T1000 (cell line): ENCODE data around the gene SEC14L6.
"Not testable (repeated sequence)": the region's sequence is repeated elsewhere in the genome, so short reads cannot be mapped to it uniquely, and the experiment has no call there.

Experiments
- DNase-seq: peaks from one replicate; lab custom pipeline; 2025; ENCODE audit warnings: mixed read lengths; lab: John Stamatoyannopoulos, UW

The SEC14L6 gene

GRCh38 chr22:30566125-30566524 lies 19.6 kb upstream of the SEC14L6 start:
- DNase-seq, result no peak

GRCh38 chr22:30565341-30565740 lies 18.8 kb upstream of the SEC14L6 start:
- no peak for DNase-seq

- no peak for DNase-seq
Measured at GRCh38 chr22:30564761-30565119, 18.2 kb upstream of the SEC14L6 start.

GRCh38 chr22:30564045-30564760 lies 17.7 kb upstream of the SEC14L6 start:
- DNase-seq, result no peak

GRCh38 chr22:30562366-30562765 lies 15.8 kb upstream of the SEC14L6 start:
- DNase-seq, result no peak

GRCh38 chr22:30561402-30562189 lies 15.1 kb upstream of the SEC14L6 start:
- no peak for DNase-seq

- DNase-seq, result not testable (repeated sequence)
Measured at GRCh38 chr22:30560643-30561202, 14.2 kb upstream of the SEC14L6 start.

GRCh38 chr22:30559889-30560288 lies 13.3 kb upstream of the SEC14L6 start:
- DNase-seq, result no peak

GRCh38 chr22:30557243-30557642 lies 10.7 kb upstream of the SEC14L6 start:
- no peak for DNase-seq

GRCh38 chr22:30556388-30556787 lies 9.8 kb upstream of the SEC14L6 start:
- no peak for DNase-seq

GRCh38 chr22:30555282-30556210 lies 9.0 kb upstream of the SEC14L6 start:
- DNase-seq, result no peak

- no peak for DNase-seq
Measured at GRCh38 chr22:30553971-30554370, 7.4 kb upstream of the SEC14L6 start.

GRCh38 chr22:30552719-30553118 lies 6.2 kb upstream of the SEC14L6 start:
- DNase-seq, result no peak

GRCh38 chr22:30551813-30552212 lies 5.3 kb upstream of the SEC14L6 start:
- DNase-seq, result not testable (repeated sequence)

- no peak for DNase-seq
Measured at GRCh38 chr22:30547188-30547587, 647 bp upstream of the SEC14L6 start.

- no peak for DNase-seq
Measured at GRCh38 chr22:30542811-30543188, 3.7 kb downstream of the SEC14L6 start.

- DNase-seq, result no peak
Measured at GRCh38 chr22:30541961-30542810, 4.4 kb downstream of the SEC14L6 start.

- DNase-seq, result not testable (repeated sequence)
Measured at GRCh38 chr22:30541511-30541910, 5.0 kb downstream of the SEC14L6 start.

GRCh38 chr22:30539368-30539767 lies 7.2 kb downstream of the SEC14L6 start:
- no peak for DNase-seq

- no peak for DNase-seq
Measured at GRCh38 chr22:30538280-30538679, 8.3 kb downstream of the SEC14L6 start.

GRCh38 chr22:30537083-30537731 lies 9.3 kb downstream of the SEC14L6 start:
- no peak for DNase-seq
